Measurements from ENCODE around the gene PRSS53. TPM values are rescaled to one million over a fixed set of nuclear protein-coding genes. Genes with fewer than 3 reads are reported as not detected.
A peak's percentile ranks its signal among the peaks of the same experiment; 100 is the strongest.

Gene PRSS53
- total and polyA plus RNA-seq, 10 of the 15 experiments (the other 5 are each of a cell fraction or from before 2014, with no cell fraction given), result 0.35 to 3.4 (median 0.88) TPM; not detected in 2

DNA sequence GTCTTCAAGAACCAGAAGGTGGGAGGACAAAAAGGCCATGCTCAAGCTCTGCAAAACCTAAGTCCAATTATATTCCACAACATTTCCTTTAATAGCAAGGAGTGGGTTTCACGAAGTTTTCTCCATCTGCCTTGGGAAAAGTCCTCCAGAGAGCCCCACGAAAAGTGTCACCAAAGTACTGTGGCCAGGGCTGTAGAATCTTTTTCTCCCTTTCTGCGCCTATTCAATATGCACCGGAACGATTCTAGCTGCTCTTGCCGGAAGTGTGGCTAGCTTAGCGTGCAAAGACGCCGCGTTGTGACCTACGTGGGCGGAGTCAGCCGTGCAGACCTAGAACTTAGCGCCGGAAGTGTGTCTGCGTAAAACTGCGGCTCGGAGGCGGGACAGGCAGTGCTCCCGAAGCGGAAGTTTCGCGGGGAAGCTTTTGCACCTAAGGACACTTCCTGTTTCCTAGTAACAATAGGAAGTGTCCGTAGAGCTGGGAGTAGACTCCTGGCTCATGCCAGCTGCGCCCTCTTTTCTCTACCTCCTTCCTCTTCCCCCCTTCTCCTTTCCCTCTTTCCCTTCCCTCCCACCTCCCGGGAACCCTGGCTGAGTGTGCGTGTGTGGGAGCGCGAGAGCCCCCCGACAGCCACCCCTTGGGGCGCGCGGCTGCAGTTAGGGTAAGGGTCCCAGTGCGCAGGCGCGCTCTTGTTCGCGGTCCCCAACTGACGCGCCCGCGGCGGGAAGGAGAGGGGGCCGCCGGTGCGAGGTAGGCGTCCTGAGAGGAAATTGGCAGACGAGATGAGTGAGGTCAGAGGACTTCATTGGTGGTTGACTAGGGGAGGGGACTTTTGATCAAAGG lies 14.6 kb downstream of the PRSS53 start, which contains the start of the genes ZNF646 and ZNF668 (continued):
- TF ChIP-seq RB1 (IDR thresholded peaks at IDR 0.05; ENCODE audit: borderline replicate concordance), result peak; percentile 68; the same call in 1 of the 2 replicates
- no peak for TF ChIP-seq HDAC2 (IDR thresholded peaks at IDR 0.05)
- no peak for TF ChIP-seq EED (IDR thresholded peaks at IDR 0.05; ENCODE audit: low read depth)
- TF ChIP-seq KLF5 (IDR thresholded peaks at IDR 0.05; ENCODE audit: partially characterized antibody), result peak; percentile 52
- no peak for TF ChIP-seq STAT1 (conservative IDR thresholded peaks at IDR 0.05)
- no peak for TF ChIP-seq RAD21 (IDR thresholded peaks at IDR 0.05; ENCODE audit: insufficient read depth, low read depth, low read length)
- peak; percentile 73 to 88 for TF ChIP-seq EGR1 (IDR thresholded peaks at IDR 0.05; ENCODE audit: borderline replicate concordance in 1 of 2, low read depth in 2 of 2, low read length in 2 of 2)
- TF ChIP-seq, protein P1, sequence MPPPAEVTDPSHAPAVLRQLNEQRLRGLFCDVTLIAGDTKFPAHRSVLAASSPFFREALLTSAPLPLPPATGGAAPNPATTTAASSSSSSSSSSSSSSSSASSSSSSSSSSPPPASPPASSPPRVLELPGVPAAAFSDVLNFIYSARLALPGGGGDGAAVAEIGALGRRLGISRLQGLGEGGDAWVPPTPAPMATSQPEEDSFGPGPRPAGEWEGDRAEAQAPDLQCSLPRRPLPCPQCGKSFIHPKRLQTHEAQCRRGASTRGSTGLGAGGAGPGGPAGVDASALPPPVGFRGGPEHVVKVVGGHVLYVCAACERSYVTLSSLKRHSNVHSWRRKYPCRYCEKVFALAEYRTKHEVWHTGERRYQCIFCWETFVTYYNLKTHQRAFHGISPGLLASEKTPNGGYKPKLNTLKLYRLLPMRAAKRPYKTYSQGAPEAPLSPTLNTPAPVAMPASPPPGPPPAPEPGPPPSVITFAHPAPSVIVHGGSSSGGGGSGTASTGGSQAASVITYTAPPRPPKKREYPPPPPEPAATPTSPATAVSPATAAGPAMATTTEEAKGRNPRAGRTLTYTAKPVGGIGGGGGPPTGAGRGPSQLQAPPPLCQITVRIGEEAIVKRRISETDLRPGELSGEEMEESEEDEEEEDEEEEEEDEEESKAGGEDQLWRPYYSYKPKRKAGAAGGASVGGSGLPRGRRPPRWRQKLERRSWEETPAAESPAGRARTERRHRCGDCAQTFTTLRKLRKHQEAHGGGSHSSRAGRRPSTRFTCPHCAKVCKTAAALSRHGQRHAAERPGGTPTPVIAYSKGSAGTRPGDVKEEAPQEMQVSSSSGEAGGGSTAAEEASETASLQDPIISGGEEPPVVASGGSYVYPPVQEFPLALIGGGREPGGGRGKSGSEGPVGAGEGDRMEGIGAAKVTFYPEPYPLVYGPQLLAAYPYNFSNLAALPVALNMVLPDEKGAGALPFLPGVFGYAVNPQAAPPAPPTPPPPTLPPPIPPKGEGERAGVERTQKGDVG (CRISPR knock-in tag; IDR thresholded peaks at IDR 0.05), result no peak
- peak; percentile 87 for TF ChIP-seq FOXK2 (IDR thresholded peaks at IDR 0.05)
- no peak for TF ChIP-seq NFYB (IDR thresholded peaks at IDR 0.05; ENCODE audit: insufficient read depth, low read depth, low read length)
- peak; percentile 8; a peak in 1 of 4 replicates for TF ChIP-seq IKZF2 (IDR thresholded peaks at IDR 0.05)
- peak; percentile 54 to 55; a peak in 2 of 4 replicates for TF ChIP-seq BHLHE40 (IDR thresholded peaks at IDR 0.05; ENCODE audit: borderline replicate concordance in 1 of 2, low read depth in 2 of 2, low read length in 1 of 2)
- no peak for TF ChIP-seq KAT2A (conservative IDR thresholded peaks at IDR 0.05; ENCODE audit: control insufficient read depth, low read depth, low read length)
- TF ChIP-seq CTCF (IDR thresholded peaks at IDR 0.05 in 2 of 3, conservative IDR thresholded peaks at IDR 0.05 in 1 of 3; ENCODE audit: control insufficient read depth in 2 of 3, extremely low read depth in 1 of 3, insufficient read depth in 1 of 3, low read depth in 3 of 3, low read length in 3 of 3), result no peak
- peak; percentile 97 for TF ChIP-seq CREB1 (IDR thresholded peaks at IDR 0.05; ENCODE audit: low read depth)
- no peak for TF ChIP-seq MYB (IDR thresholded peaks at IDR 0.05; ENCODE audit: borderline replicate concordance, low read depth, low read length)
- TF ChIP-seq EZH2 (IDR thresholded peaks at IDR 0.05; ENCODE audit: borderline replicate concordance, control insufficient read depth, low read depth, low read length), result no peak
- TF ChIP-seq SPI1 (IDR thresholded peaks at IDR 0.05; ENCODE audit: borderline replicate concordance, insufficient read depth, low read depth, low read length), result peak; percentile 82
- TF ChIP-seq ZBTB33 (IDR thresholded peaks at IDR 0.05), result no peak
- peak; percentile 92 for TF ChIP-seq ELK1 (IDR thresholded peaks at IDR 0.05; ENCODE audit: low read depth, low read length)

Data from GM12878 (cell line).